Erythroblast (primary cell): ENCODE data around the gene DLAT.
"Not testable (repeated sequence)": the region's sequence is repeated elsewhere in the genome, so short reads cannot be mapped to it uniquely, and the experiment has no call there.

Source experiments
- GATA1 ChIP-seq: IDR thresholded peaks from 2 replicates; pipeline ENCODE4 v1.6.1; 2011; ENCODE audit warnings: low read depth, mild to moderate bottlenecking, control low read depth, low read length, moderate library complexity
- POLR2A ChIP-seq: IDR thresholded peaks from 2 replicates; pipeline ENCODE4 v1.6.1; 2011; ENCODE audit warnings: mild to moderate bottlenecking, low read length

DNA sequence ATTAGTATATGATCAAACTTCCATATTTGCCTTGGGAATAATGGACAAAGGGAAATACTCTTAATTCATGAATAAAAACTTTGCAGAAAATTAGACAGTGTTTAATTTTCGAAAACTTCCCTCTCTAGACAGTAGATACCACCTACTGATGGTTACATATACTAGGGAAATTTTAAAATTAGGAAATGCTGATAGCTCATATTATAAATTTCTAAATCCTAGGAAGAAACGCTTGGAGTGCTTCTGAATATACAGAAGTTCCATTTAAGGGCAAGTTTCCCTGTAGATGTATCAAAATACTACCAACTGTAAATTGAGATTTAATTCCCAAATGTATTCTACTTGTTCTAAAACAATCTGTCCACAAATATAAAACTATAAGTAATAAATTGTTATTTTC lies 70.1 kb downstream of the DLAT start:
- TF ChIP-seq POLR2A, GATA1: not testable (repeated sequence)
